ENCODE measurements around the gene ATOH8.

The ATOH8 gene

GRCh38 chr2:85770369-85770768 lies 16.6 kb downstream of the ATOH8 start:
- no peak for TF ChIP-seq CTCF (IDR thresholded peaks at IDR 0.05; ENCODE audit: low read depth, low read length, missing control alignments)
- no peak for DNase-seq (ENCODE audit: extremely low read depth, low read depth)

GRCh38 chr2:85770786-85771409 lies 17.1 kb downstream of the ATOH8 start:
- no peak overlapping the region for H3K4me3 ChIP-seq (replicated peaks; ENCODE audit: low read depth, low read length)
- TF ChIP-seq CTCF (IDR thresholded peaks at IDR 0.05; ENCODE audit: low read depth, low read length, missing control alignments), result no peak
- no peak for DNase-seq (ENCODE audit: extremely low read depth, low read depth)

More at GRCh38 chr2:85770369-85770768, 16.6 kb downstream of the ATOH8 start:
- no peak overlapping the region for H3K4me3 ChIP-seq (replicated peaks; ENCODE audit: low read depth, low read length)

GRCh38 chr2:85771486-85771885 lies 17.7 kb downstream of the ATOH8 start:
- TF ChIP-seq CTCF (IDR thresholded peaks at IDR 0.05; ENCODE audit: low read depth, low read length, missing control alignments), result no peak
- no peak overlapping the region for H3K4me3 ChIP-seq (replicated peaks; ENCODE audit: low read depth, low read length)
- DNase-seq (ENCODE audit: extremely low read depth, low read depth), result no peak

- TF ChIP-seq CTCF (IDR thresholded peaks at IDR 0.05; ENCODE audit: low read depth, low read length, missing control alignments), result peak; percentile 28
- H3K4me3 ChIP-seq (replicated peaks; ENCODE audit: low read depth, low read length), result peak overlapping the region; percentile 25; the same call in 1 of the 2 replicates
- DNase-seq (ENCODE audit: extremely low read depth, low read depth), result peak; percentile 99
Measured at GRCh38 chr2:85772019-85772745, 18.4 kb downstream of the ATOH8 start.

- no peak for DNase-seq (ENCODE audit: extremely low read depth, low read depth)
- H3K4me3 ChIP-seq (replicated peaks; ENCODE audit: low read depth, low read length), result peak overlapping the region; percentile 25
- no peak for TF ChIP-seq CTCF (IDR thresholded peaks at IDR 0.05; ENCODE audit: low read depth, low read length, missing control alignments)
Measured at GRCh38 chr2:85772841-85773491, 19.2 kb downstream of the ATOH8 start.

GRCh38 chr2:85773692-85774091 lies 19.9 kb downstream of the ATOH8 start:
- DNase-seq (ENCODE audit: extremely low read depth, low read depth), result no peak
- TF ChIP-seq CTCF (IDR thresholded peaks at IDR 0.05; ENCODE audit: low read depth, low read length, missing control alignments), result no peak
- H3K4me3 ChIP-seq (replicated peaks; ENCODE audit: low read depth, low read length), result no peak overlapping the region

Measured in HFF-Myc (cell line).